BE2C (cell line): ENCODE measurements around the gene MFSD6.
A peak's percentile ranks its signal among the peaks of the same experiment; 100 is the strongest.

Experiments
- DNase-seq: peaks from one replicate; pipeline ENCODE4 v3.0.0-alpha.2; 2020
- H3K27me3 ChIP-seq: fragments of 250-450 bp; sonication (Bioruptor Pico); 2 replicates; pipeline ENCODE4 v1.5.1; 2020; ENCODE audit warnings: mild to moderate bottlenecking
- H3K36me3 ChIP-seq: fragments of 250-450 bp; sonication (Bioruptor Pico); 2 replicates; pipeline ENCODE4 v1.5.1; 2020; ENCODE audit warnings: mild to moderate bottlenecking
- H3K4me1 ChIP-seq: fragments of 250-450 bp; sonication (Bioruptor Pico); 2 replicates; pipeline ENCODE4 v1.5.1; 2020
- H3K4me3 ChIP-seq: 2 replicates; pipeline ENCODE4 v1.5.1; 2011; ENCODE audit warnings: low read depth, low read length
- H3K9me3 ChIP-seq: fragments of 250-450 bp; sonication (Bioruptor Pico); 2 replicates; pipeline ENCODE4 v1.5.1; 2020
- CTCF ChIP-seq: IDR thresholded peaks from 2 replicates; pipeline ENCODE4 v1.5.1; 2012; ENCODE audit warnings: mild to moderate bottlenecking, low read depth, low read length

Gene MFSD6

GRCh38 chr2:190415794-190416775 lies 7.9 kb downstream of the MFSD6 start:
- Histone ChIP-seq H3K36me3 (no peaks in the 10 kb centered on the region), H3K27me3 (no peaks in the 10 kb centered on the region), H3K9me3 (no peaks in the 10 kb centered on the region), H3K4me3 (no peak overlapping the region), H3K4me1 (peaks cover 6% of the 10 kb centered on the region)
- DNase-seq, result no peak
- 0 out of 2 replicates have a peak, but pooled peaks have one; percentile 7 for TF ChIP-seq CTCF

GRCh38 chr2:190417045-190417842 lies 9.1 kb downstream of the MFSD6 start:
- Histone ChIP-seq H3K9me3 (no peaks in the 10 kb centered on the region), H3K4me3 (no peak overlapping the region), H3K4me1 (peaks cover 6% of the 10 kb centered on the region), H3K36me3 (no peaks in the 10 kb centered on the region), H3K27me3 (no peaks in the 10 kb centered on the region)
- no peak for DNase-seq
- TF ChIP-seq CTCF, result no peak

GRCh38 chr2:190418727-190419126 lies 10.6 kb downstream of the MFSD6 start:
- H3K36me3 ChIP-seq, result no peaks in the 10 kb centered on the region
- no peaks in the 10 kb centered on the region for H3K9me3 ChIP-seq
- H3K4me3 ChIP-seq, result no peak overlapping the region
- no peak for TF ChIP-seq CTCF
- peaks cover 6% of the 10 kb centered on the region for H3K4me1 ChIP-seq
- no peaks in the 10 kb centered on the region for H3K27me3 ChIP-seq
- DNase-seq, result no peak

GRCh38 chr2:190420801-190421200 lies 12.6 kb downstream of the MFSD6 start:
- Histone ChIP-seq H3K27me3 (no peaks in the 10 kb centered on the region), H3K4me3 (no peak overlapping the region), H3K4me1 (peaks cover 6% of the 10 kb centered on the region), H3K9me3 (no peaks in the 10 kb centered on the region), H3K36me3 (no peaks in the 10 kb centered on the region)
- TF ChIP-seq CTCF, result no peak
- no peak for DNase-seq

- no peaks in the 10 kb centered on the region for H3K9me3 ChIP-seq
- H3K27me3 ChIP-seq, result no peaks in the 10 kb centered on the region
- no peak for DNase-seq
- no peaks in the 10 kb centered on the region for H3K36me3 ChIP-seq
- no peaks in the 10 kb centered on the region; the same call in 1 of the 2 replicates for H3K4me1 ChIP-seq
- H3K4me3 ChIP-seq, result no peak overlapping the region
- TF ChIP-seq CTCF, result no peak
Measured at GRCh38 chr2:190425221-190425866, 17.2 kb downstream of the MFSD6 start.
